ENCODE results near the gene GRIN2D. TPM values are rescaled to one million over a fixed set of nuclear protein-coding genes. Genes with fewer than 3 reads are reported as not detected.
"Not testable (repeated sequence)": the region's sequence is repeated elsewhere in the genome, so short reads cannot be mapped to it uniquely, and the experiment has no call there.

Gene GRIN2D
- total and polyA plus RNA-seq, 2 donors from 2014 or later = 0.13 to 0.54 TPM

DNA sequence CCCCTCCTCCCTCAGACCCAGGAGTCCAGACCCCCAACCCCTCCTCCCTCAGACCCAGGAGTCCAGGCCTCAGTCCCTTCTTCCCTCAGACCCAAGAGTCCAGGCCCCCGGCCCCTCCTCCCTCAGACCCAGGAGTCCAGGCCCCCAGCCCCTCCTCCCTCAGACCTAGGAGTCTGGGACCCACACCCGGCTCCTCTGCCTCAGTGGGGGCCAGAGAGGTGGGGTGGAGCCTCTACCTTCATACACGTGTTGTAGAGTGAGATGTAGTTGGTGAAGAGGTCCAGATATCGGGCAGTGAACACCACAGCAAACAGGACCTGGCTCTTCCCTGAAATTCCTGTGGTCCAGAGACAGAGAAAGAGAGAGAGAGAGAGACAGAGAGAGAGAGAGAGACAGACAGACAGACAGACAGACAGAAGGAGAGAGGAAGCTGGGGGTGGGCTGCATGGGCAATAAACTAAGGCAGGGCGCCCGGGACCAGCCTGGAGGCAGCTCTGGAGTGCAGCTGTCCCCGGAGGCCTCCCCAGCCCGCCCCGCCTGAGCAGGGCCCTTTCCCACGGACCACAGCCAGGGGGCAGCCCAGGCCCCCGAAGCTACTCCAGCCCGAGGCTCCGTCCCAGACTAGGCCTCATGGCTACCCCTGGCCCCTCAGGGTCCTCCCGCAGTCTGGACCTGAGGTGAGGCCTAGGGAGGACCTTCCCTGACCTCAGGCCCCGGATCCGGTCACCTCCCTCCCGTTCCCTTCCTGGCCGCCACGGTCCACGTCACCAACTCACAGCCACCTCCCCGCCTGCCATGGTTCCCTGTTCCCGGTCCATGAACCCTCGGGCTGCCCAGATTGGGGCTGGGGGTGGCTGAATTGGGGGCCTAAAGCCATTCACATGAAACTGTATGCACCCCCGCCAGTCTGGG, 3.0 kb upstream of the GRIN2D start:
- TF ChIP-seq, protein P1, sequence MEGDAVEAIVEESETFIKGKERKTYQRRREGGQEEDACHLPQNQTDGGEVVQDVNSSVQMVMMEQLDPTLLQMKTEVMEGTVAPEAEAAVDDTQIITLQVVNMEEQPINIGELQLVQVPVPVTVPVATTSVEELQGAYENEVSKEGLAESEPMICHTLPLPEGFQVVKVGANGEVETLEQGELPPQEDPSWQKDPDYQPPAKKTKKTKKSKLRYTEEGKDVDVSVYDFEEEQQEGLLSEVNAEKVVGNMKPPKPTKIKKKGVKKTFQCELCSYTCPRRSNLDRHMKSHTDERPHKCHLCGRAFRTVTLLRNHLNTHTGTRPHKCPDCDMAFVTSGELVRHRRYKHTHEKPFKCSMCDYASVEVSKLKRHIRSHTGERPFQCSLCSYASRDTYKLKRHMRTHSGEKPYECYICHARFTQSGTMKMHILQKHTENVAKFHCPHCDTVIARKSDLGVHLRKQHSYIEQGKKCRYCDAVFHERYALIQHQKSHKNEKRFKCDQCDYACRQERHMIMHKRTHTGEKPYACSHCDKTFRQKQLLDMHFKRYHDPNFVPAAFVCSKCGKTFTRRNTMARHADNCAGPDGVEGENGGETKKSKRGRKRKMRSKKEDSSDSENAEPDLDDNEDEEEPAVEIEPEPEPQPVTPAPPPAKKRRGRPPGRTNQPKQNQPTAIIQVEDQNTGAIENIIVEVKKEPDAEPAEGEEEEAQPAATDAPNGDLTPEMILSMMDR (IDR thresholded peaks at IDR 0.05; ENCODE audit: borderline replicate concordance, extremely low read depth, insufficient read depth) = peak; percentile 55
- H3K9me3 ChIP-seq (ENCODE audit: control insufficient read depth in 2 of 3, insufficient read depth in 1 of 3, low read length in 3 of 3) = no peaks in the 10 kb centered on the region
- FAIRE-seq (no peak), DNase-seq (peak; percentile 72 to 88 (median 79))
- peaks cover 0 to 4% (median 0%) of the 10 kb centered on the region in 3 donors for H3K4me1 ChIP-seq (ENCODE audit: control insufficient read depth in 2 of 3, insufficient read depth in 2 of 3, low read depth in 1 of 3, low read length in 3 of 3)
- intact Hi-C loops (cut with DNase I) = no loop called here
- peak overlapping the region; percentile 70 to 100 (median 99) for H3K9ac ChIP-seq (ENCODE audit: low read length in 3 of 3)
- H3K4me3 ChIP-seq (ENCODE audit: low read length in 3 of 3) = peak overlapping the region; percentile 75 to 96 (median 76)
- H3K27me3 ChIP-seq (ENCODE audit: control insufficient read depth, insufficient read depth, low read length) = peaks cover 7% of the 10 kb centered on the region
- H3K36me3 ChIP-seq (ENCODE audit: control insufficient read depth in 2 of 3, insufficient read depth in 3 of 3, low read length in 3 of 3) = peaks cover 3 to 23% (median 16%) of the 10 kb centered on the region in 3 donors
- H3K27ac ChIP-seq (ENCODE audit: low read depth in 2 of 2, low read length in 2 of 2) = peak overlapping the region; percentile 89 to 92

- TF ChIP-seq, protein P1 (IDR thresholded peaks at IDR 0.05; ENCODE audit: borderline replicate concordance, extremely low read depth, insufficient read depth) = peak; percentile 83
- H3K9ac ChIP-seq (ENCODE audit: low read length in 3 of 3) = peak within 1 kb of the TSS; percentile 70 to 100 (median 99)
- H3K27ac ChIP-seq (ENCODE audit: low read depth in 2 of 2, low read length in 2 of 2) = peak within 1 kb of the TSS; percentile 89 to 92
- no peaks in the 10 kb centered on the region for H3K9me3 ChIP-seq (ENCODE audit: control insufficient read depth in 2 of 3, insufficient read depth in 1 of 3, low read length in 3 of 3)
- H3K4me1 ChIP-seq (ENCODE audit: control insufficient read depth in 2 of 3, insufficient read depth in 2 of 3, low read depth in 1 of 3, low read length in 3 of 3) = peaks cover 0 to 4% (median 0%) of the 10 kb centered on the region in 3 donors
- intact Hi-C loops (cut with DNase I) = no loop called here
- peaks cover 0 to 17% (median 9%) of the 10 kb centered on the region in 3 donors for H3K36me3 ChIP-seq (ENCODE audit: control insufficient read depth in 2 of 3, insufficient read depth in 3 of 3, low read length in 3 of 3)
- DNase-seq = peak; percentile 83 to 94 (median 91)
- FAIRE-seq = no peak
- peaks cover 11% of the 10 kb centered on the region for H3K27me3 ChIP-seq (ENCODE audit: control insufficient read depth, insufficient read depth, low read length)
- H3K4me3 ChIP-seq (ENCODE audit: low read length in 3 of 3) = peak within 1 kb of the TSS; percentile 75 to 96 (median 76)
These were observed 2.1 kb upstream of the GRIN2D start, which contains the start of gene KDELR1 for GRCh38 chr19:48391100-48392005. TSS of gene KDELR1 (minus strand) at chr19:48391551. CDS start at chr19:48391358, 193 bp downstream.

DNA sequence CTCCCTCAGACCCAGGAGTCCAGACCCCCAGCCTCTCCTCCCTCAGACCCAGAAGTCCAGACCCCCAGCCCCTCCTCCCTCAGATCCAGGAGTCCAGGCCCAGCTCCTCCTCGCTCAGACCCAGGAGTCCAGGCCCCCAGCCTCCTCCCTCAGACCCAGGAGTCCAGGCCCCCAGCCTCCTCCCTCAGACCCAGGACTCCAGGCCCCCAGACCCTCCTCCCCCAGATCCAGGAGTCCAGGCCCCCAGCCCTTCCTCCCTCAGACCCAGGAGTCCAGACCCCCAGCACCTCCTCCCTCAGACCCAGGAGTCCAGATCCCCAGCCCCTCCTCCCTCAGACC, 1.5 kb upstream of the GRIN2D start:
- FAIRE-seq; H3K9me3 ChIP-seq (ENCODE audit: control insufficient read depth in 2 of 3, insufficient read depth in 1 of 3, low read length in 3 of 3); H3K9ac ChIP-seq (ENCODE audit: low read length in 3 of 3); H3K27ac ChIP-seq (ENCODE audit: low read depth in 2 of 2, low read length in 2 of 2); H3K4me3 ChIP-seq (ENCODE audit: low read length in 3 of 3); H3K4me1 ChIP-seq (ENCODE audit: control insufficient read depth in 2 of 3, insufficient read depth in 2 of 3, low read depth in 1 of 3, low read length in 3 of 3); DNase-seq; intact Hi-C loops (cut with DNase I): not testable (repeated sequence)
- Histone ChIP-seq H3K36me3 (ENCODE audit: control insufficient read depth in 2 of 3, insufficient read depth in 3 of 3, low read length in 3 of 3) (peaks cover 0 to 16% (median 9%) of the 10 kb centered on the region in 3 donors), H3K27me3 (ENCODE audit: control insufficient read depth, insufficient read depth, low read length) (peaks cover 11% of the 10 kb centered on the region)

Data from kidney (tissue), 14 donors.